ENCODE results near the gene XCR1. TPM values are rescaled to one million over a fixed set of nuclear protein-coding genes. Genes with fewer than 3 reads are reported as not detected.
A peak's percentile ranks its signal among the peaks of the same experiment; 100 is the strongest.

XCR1 gene
- total and polyA plus RNA-seq, 12 donors = 0.01 to 0.72 (median 0.09) TPM; not detected in 7

DNA sequence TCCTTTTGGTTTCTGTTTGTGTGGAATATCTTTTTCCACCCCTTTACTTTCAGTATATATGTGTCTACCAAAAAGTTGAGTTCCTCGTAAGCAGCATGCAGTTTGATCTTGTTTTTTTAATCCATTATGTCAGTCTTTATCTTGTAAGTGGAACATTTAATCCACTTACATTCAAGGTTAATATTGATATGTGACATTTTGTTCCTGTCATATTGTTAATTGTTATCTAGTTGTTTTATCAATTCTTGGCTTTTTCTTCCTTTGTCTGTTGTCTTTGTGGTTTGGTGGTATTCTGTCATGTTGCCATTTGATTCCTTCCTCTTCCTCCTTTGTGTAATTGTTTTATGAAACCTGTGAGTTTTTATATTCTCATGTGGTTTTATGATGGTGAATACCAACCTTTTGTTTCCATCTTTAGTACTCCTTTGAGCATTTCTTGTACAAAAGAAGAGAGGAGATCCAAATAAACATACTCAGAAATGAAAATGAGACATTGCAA, 43.4 kb upstream of the XCR1 start:
- no peak for TF ChIP-seq CTCF (IDR thresholded peaks at IDR 0.05)
- 67 to 69% methylated on average over 1 of the region's 1 CpG for WGBS, 2 donors
- H3K4me1 ChIP-seq = peaks cover 0 to 27% (median 2%) of the 10 kb centered on the region in 9 donors
- DNase-seq (no peak), ATAC-seq (no peak)
- H3K9me3 ChIP-seq = peaks cover 0 to 7% (median 0%) of the 10 kb centered on the region in 11 donors
- no peak overlapping the region for H3K27ac ChIP-seq
- intact Hi-C loops (cut with DNase I) = loop anchor here in 3 of 10 donors (10.0 kb wide), 2 partner anchors 226 to 306 kb away; partner anchors contain the start of gene LZTFL1 (in 2 of the 3)
- no peaks in the 10 kb centered on the region for H3K36me3 ChIP-seq
- H3K27me3 ChIP-seq = peaks cover 0 to 11% (median 0%) of the 10 kb centered on the region in 7 donors
- no peak overlapping the region for H3K4me3 ChIP-seq

DNA sequence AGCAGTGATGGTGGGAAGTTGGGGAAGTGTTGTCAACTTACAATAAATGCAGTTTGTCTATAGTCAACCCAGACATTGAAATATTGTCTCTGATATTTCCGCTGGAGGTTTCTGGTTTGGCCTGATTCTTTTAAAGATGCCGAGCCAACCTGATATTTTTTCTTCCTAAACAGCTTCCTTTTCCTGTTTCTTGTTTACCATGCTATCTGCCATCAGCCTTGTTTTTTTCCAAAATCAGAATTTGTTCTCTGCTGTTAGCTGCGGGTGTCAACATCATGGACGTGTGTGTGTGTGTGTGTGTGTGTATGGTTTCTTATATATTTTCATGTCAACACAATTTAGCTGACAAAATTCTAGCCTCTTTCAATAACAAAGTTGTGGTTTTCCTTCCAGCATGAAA, 41.2 kb upstream of the XCR1 start:
- no peak for DNase-seq
- Histone ChIP-seq H3K4me3 (no peak overlapping the region), H3K4me1 (peaks cover 0 to 43% (median 9%) of the 10 kb centered on the region in 9 donors), H3K27ac (peak overlapping the region in 1 of 10 donors; percentile 49), H3K9me3 (peaks cover 0 to 7% (median 0%) of the 10 kb centered on the region in 11 donors), H3K36me3 (no peaks in the 10 kb centered on the region), H3K27me3 (peaks cover 0 to 11% (median 0%) of the 10 kb centered on the region in 7 donors)
- 63 to 66% methylated on average over 4 of the region's 4 CpGs for WGBS, 2 donors
- intact Hi-C loops (cut with DNase I) = loop anchor here in 2 of 10 donors (5.0 to 10.0 kb wide), 2 partner anchors 74 to 81 kb away; partner anchors contain the start of gene FYCO1 (in 1 of the 2)
- no peak for ATAC-seq
- no peak for TF ChIP-seq CTCF (IDR thresholded peaks at IDR 0.05)

- Histone ChIP-seq H3K4me3 (no peak overlapping the region), H3K36me3 (no peaks in the 10 kb centered on the region), H3K27me3 (peaks cover 0 to 11% (median 0%) of the 10 kb centered on the region in 7 donors), H3K27ac (peak overlapping the region in 3 of 10 donors; percentile 12 to 53 (median 49)), H3K4me1 (peaks cover 0 to 54% (median 19%) of the 10 kb centered on the region in 9 donors), H3K9me3 (no peaks in the 10 kb centered on the region)
- intact Hi-C loops (cut with DNase I) = loop anchor here in 2 of 10 donors (5.0 to 10.0 kb wide), 2 partner anchors 73 to 80 kb away; partner anchors contain the start of gene FYCO1 (in 1 of the 2)
- no peak for TF ChIP-seq CTCF (IDR thresholded peaks at IDR 0.05)
- DNase-seq (no peak), ATAC-seq (peak in 2 of 8 donors; percentile 31 to 50)
Observed at GRCh38 chr3:46067401-46067800, 40.1 kb upstream of the XCR1 start.

- peak overlapping the region in 7 of 10 donors; percentile 4 to 57 (median 30) for H3K27ac ChIP-seq
- intact Hi-C loops (cut with DNase I) = loop anchor here in 2 of 10 donors (5.0 to 10.0 kb wide), 2 partner anchors 71 to 79 kb away; partner anchors contain the start of gene FYCO1 (in 1 of the 2)
Observed at GRCh38 chr3:46065750-46066256, 38.5 kb upstream of the XCR1 start.

More at GRCh38 chr3:46065750-46066256, 38.5 kb upstream of the XCR1 start:
- peaks cover 0 to 11% (median 0%) of the 10 kb centered on the region in 7 donors for H3K27me3 ChIP-seq
- no peaks in the 10 kb centered on the region for H3K9me3 ChIP-seq
- H3K4me3 ChIP-seq = no peak overlapping the region
- peaks cover 0 to 64% (median 24%) of the 10 kb centered on the region in 9 donors for H3K4me1 ChIP-seq
- DNase-seq (no peak), ATAC-seq (peak in 2 of 8 donors; percentile 7 to 10)
- no peaks in the 10 kb centered on the region for H3K36me3 ChIP-seq
- 65 to 73% methylated on average over 7 to 8 of the region's 8 CpGs for WGBS, 2 donors
- TF ChIP-seq CTCF (IDR thresholded peaks at IDR 0.05) = no peak
